ENCODE results near the gene CEPT1. TPM values are rescaled to one million over a fixed set of nuclear protein-coding genes. Genes with fewer than 3 reads are reported as not detected.

Gene CEPT1
- total and polyA plus RNA-seq, 3 experiments from 2014 or later = 23.4 to 41.3 (median 38.9) TPM

GRCh38 chr1:111154021-111154999, 14.3 kb downstream of the CEPT1 start:
- Histone ChIP-seq H3K36me3 (ENCODE audit: insufficient read depth, low read length) (peaks cover 5% of the 10 kb centered on the region), H3K4me3 (ENCODE audit: low read length) (no peak overlapping the region), H3K4me1 (ENCODE audit: insufficient read depth, low read length) (peaks cover 10% of the 10 kb centered on the region), H3K9me3 (ENCODE audit: low read length) (no peaks in the 10 kb centered on the region), H3K27me3 (ENCODE audit: insufficient read depth, low read length, poor library complexity, severe bottlenecking) (no peaks in the 10 kb centered on the region), H3K27ac (ENCODE audit: low read depth, low read length) (no peak overlapping the region)
- CTCF ChIA-PET = interaction anchor here (0.9 kb wide), 1 partner anchor 246 kb away, joined by 3 read pairs; no protein-coding TSS in a partner anchor
- no peaks in the 10 kb centered on the region for H3K9me3 Mint-ChIP-seq
- H3K4me3 Mint-ChIP-seq = peak overlapping the region in 2 of 7 donors; percentile 1 to 26
- H3K4me1 Mint-ChIP-seq = peaks cover 62 to 82% (median 75%) of the 10 kb centered on the region in 3 donors
- H3K36me3 Mint-ChIP-seq = peaks cover 18 to 78% (median 35%) of the 10 kb centered on the region in 3 donors
- DNase-seq = no peak
- H3K27ac Mint-ChIP-seq = peak overlapping the region in 2 of 8 donors; percentile 25 to 61
- no peaks in the 10 kb centered on the region for H3K27me3 Mint-ChIP-seq
- POLR2A ChIA-PET = interaction anchor here (0.5 kb wide), 1 partner anchor 89 kb away, joined by 3 read pairs; no protein-coding TSS in a partner anchor

- H3K9me3 Mint-ChIP-seq = no peaks in the 10 kb centered on the region
- Histone ChIP-seq H3K27me3 (ENCODE audit: insufficient read depth, low read length, poor library complexity, severe bottlenecking) (no peaks in the 10 kb centered on the region), H3K4me1 (ENCODE audit: insufficient read depth, low read length) (peaks cover 10% of the 10 kb centered on the region), H3K36me3 (ENCODE audit: insufficient read depth, low read length) (peaks cover 5% of the 10 kb centered on the region), H3K9me3 (ENCODE audit: low read length) (no peaks in the 10 kb centered on the region), H3K4me3 (ENCODE audit: low read length) (no peak overlapping the region), H3K27ac (ENCODE audit: low read depth, low read length) (no peak overlapping the region)
- DNase-seq = no peak
- CTCF ChIA-PET = no interaction called here
- peaks cover 39 to 62% (median 52%) of the 10 kb centered on the region in 3 donors for H3K4me1 Mint-ChIP-seq
- no peak overlapping the region for H3K4me3 Mint-ChIP-seq
- no peaks in the 10 kb centered on the region for H3K27me3 Mint-ChIP-seq
- peaks cover 14 to 74% (median 36%) of the 10 kb centered on the region in 3 donors for H3K36me3 Mint-ChIP-seq
- no peak overlapping the region for H3K27ac Mint-ChIP-seq
- POLR2A ChIA-PET = interaction anchor here (1.0 kb wide), 1 partner anchor 17 kb away, joined by 3 read pairs; the partner anchor contains the start of genes CEPT1 and DRAM2
These were observed 17.4 kb downstream of the CEPT1 start for GRCh38 chr1:111157431-111157830.

GRCh38 chr1:111161843-111162487, 21.9 kb downstream of the CEPT1 start:
- Histone ChIP-seq H3K36me3 (ENCODE audit: insufficient read depth, low read length) (no peaks in the 10 kb centered on the region), H3K27ac (ENCODE audit: low read depth, low read length) (no peak overlapping the region), H3K9me3 (ENCODE audit: low read length) (no peaks in the 10 kb centered on the region), H3K4me3 (ENCODE audit: low read length) (no peak overlapping the region), H3K27me3 (ENCODE audit: insufficient read depth, low read length, poor library complexity, severe bottlenecking) (no peaks in the 10 kb centered on the region), H3K4me1 (ENCODE audit: insufficient read depth, low read length) (no peaks in the 10 kb centered on the region)
- H3K4me1 Mint-ChIP-seq = peaks cover 9 to 25% (median 23%) of the 10 kb centered on the region in 3 donors
- H3K27ac Mint-ChIP-seq = peak overlapping the region in 5 of 8 donors; percentile 36 to 77 (median 50)
- DNase-seq = no peak
- ChIA-PET CTCF (no interaction called here), POLR2A (no interaction called here)
- H3K27me3 Mint-ChIP-seq = no peaks in the 10 kb centered on the region
- no peak overlapping the region for H3K4me3 Mint-ChIP-seq
- H3K9me3 Mint-ChIP-seq = no peaks in the 10 kb centered on the region
- H3K36me3 Mint-ChIP-seq = peaks cover 0 to 57% (median 15%) of the 10 kb centered on the region in 3 donors

- Histone ChIP-seq H3K27me3 (ENCODE audit: insufficient read depth, low read length, poor library complexity, severe bottlenecking) (no peaks in the 10 kb centered on the region), H3K4me3 (ENCODE audit: low read length) (no peak overlapping the region), H3K4me1 (ENCODE audit: insufficient read depth, low read length) (no peaks in the 10 kb centered on the region), H3K27ac (ENCODE audit: low read depth, low read length) (peak overlapping the region; percentile 20), H3K9me3 (ENCODE audit: low read length) (no peaks in the 10 kb centered on the region), H3K36me3 (ENCODE audit: insufficient read depth, low read length) (no peaks in the 10 kb centered on the region)
- Mint-ChIP-seq H3K4me3 (no peak overlapping the region), H3K4me1 (peaks cover 9 to 25% (median 21%) of the 10 kb centered on the region in 3 donors), H3K36me3 (peaks cover 0 to 55% (median 15%) of the 10 kb centered on the region in 3 donors), H3K27me3 (no peaks in the 10 kb centered on the region), H3K27ac (peak overlapping the region in 4 of 8 donors; percentile 27 to 77 (median 50)), H3K9me3 (no peaks in the 10 kb centered on the region)
- ChIA-PET CTCF (no interaction called here), POLR2A (no interaction called here)
- DNase-seq = no peak
These were observed 22.5 kb downstream of the CEPT1 start for GRCh38 chr1:111162488-111162880.

- H3K27ac Mint-ChIP-seq = no peak overlapping the region
- peaks cover 9 to 25% (median 19%) of the 10 kb centered on the region in 3 donors for H3K4me1 Mint-ChIP-seq
- no peaks in the 10 kb centered on the region for H3K4me1 ChIP-seq (ENCODE audit: insufficient read depth, low read length)
- ChIA-PET CTCF (no interaction called here), POLR2A (no interaction called here)
- H3K4me3 Mint-ChIP-seq = no peak overlapping the region
- H3K9me3 ChIP-seq (ENCODE audit: low read length) = no peaks in the 10 kb centered on the region
- no peak overlapping the region for H3K4me3 ChIP-seq (ENCODE audit: low read length)
- no peaks in the 10 kb centered on the region for H3K27me3 Mint-ChIP-seq
- H3K36me3 Mint-ChIP-seq = peaks cover 5 to 61% (median 15%) of the 10 kb centered on the region in 3 donors
- DNase-seq = no peak
- H3K36me3 ChIP-seq (ENCODE audit: insufficient read depth, low read length) = no peaks in the 10 kb centered on the region
- no peaks in the 10 kb centered on the region for H3K27me3 ChIP-seq (ENCODE audit: insufficient read depth, low read length, poor library complexity, severe bottlenecking)
- H3K27ac ChIP-seq (ENCODE audit: low read depth, low read length) = no peak overlapping the region
- no peaks in the 10 kb centered on the region for H3K9me3 Mint-ChIP-seq
These were observed 23.3 kb downstream of the CEPT1 start for GRCh38 chr1:111163363-111163762.

GRCh38 chr1:111164151-111164550, 24.1 kb downstream of the CEPT1 start:
- no peak overlapping the region for H3K4me3 Mint-ChIP-seq
- H3K4me1 Mint-ChIP-seq = peaks cover 8 to 23% (median 17%) of the 10 kb centered on the region in 3 donors
- Histone ChIP-seq H3K27ac (ENCODE audit: low read depth, low read length) (no peak overlapping the region), H3K27me3 (ENCODE audit: insufficient read depth, low read length, poor library complexity, severe bottlenecking) (no peaks in the 10 kb centered on the region), H3K4me3 (ENCODE audit: low read length) (no peak overlapping the region), H3K36me3 (ENCODE audit: insufficient read depth, low read length) (peaks cover 7% of the 10 kb centered on the region), H3K9me3 (ENCODE audit: low read length) (no peaks in the 10 kb centered on the region), H3K4me1 (ENCODE audit: insufficient read depth, low read length) (no peaks in the 10 kb centered on the region)
- POLR2A ChIA-PET = no interaction called here
- no peaks in the 10 kb centered on the region for H3K27me3 Mint-ChIP-seq
- no peaks in the 10 kb centered on the region for H3K9me3 Mint-ChIP-seq
- DNase-seq = no peak
- CTCF ChIA-PET = interaction anchor here (0.9 kb wide), 1 partner anchor 52 kb away, joined by 3 read pairs; no protein-coding TSS in a partner anchor
- H3K27ac Mint-ChIP-seq = peak overlapping the region in 3 of 8 donors; percentile 12 to 68 (median 12)
- peaks cover 5 to 64% (median 15%) of the 10 kb centered on the region in 3 donors for H3K36me3 Mint-ChIP-seq

GRCh38 chr1:111172463-111172862, 32.4 kb downstream of the CEPT1 start:
- CTCF ChIA-PET = no interaction called here
- no peaks in the 10 kb centered on the region for H3K4me1 ChIP-seq (ENCODE audit: insufficient read depth, low read length)
- H3K4me1 Mint-ChIP-seq = peaks cover 14 to 56% (median 36%) of the 10 kb centered on the region in 3 donors
- no peak for DNase-seq
- H3K36me3 ChIP-seq (ENCODE audit: insufficient read depth, low read length) = peaks cover 12% of the 10 kb centered on the region
- no peaks in the 10 kb centered on the region for H3K27me3 ChIP-seq (ENCODE audit: insufficient read depth, low read length, poor library complexity, severe bottlenecking)
- peak overlapping the region in 4 of 8 donors; percentile 25 to 78 (median 41) for H3K27ac Mint-ChIP-seq
- POLR2A ChIA-PET = no interaction called here
- H3K9me3 ChIP-seq (ENCODE audit: low read length) = no peaks in the 10 kb centered on the region
- no peak overlapping the region for H3K4me3 Mint-ChIP-seq
- H3K4me3 ChIP-seq (ENCODE audit: low read length) = no peak overlapping the region
- no peaks in the 10 kb centered on the region for H3K27me3 Mint-ChIP-seq
- H3K9me3 Mint-ChIP-seq = no peaks in the 10 kb centered on the region
- H3K27ac ChIP-seq (ENCODE audit: low read depth, low read length) = no peak overlapping the region
- H3K36me3 Mint-ChIP-seq = peaks cover 5 to 80% (median 15%) of the 10 kb centered on the region in 3 donors

Data from CD8-positive, alpha-beta memory T cell (primary cell).